HG03432 (cell line): ENCODE measurements around the gene ATE1.
"Not testable (repeated sequence)": the region's sequence is repeated elsewhere in the genome, so short reads cannot be mapped to it uniquely, and the experiment has no call there.

Experiments used
- ATAC-seq: cut with Tn5 transposase; IDR thresholded peaks from one replicate; pipeline ENCODE4 v1.9.1; 2021; ENCODE audit warnings: mild to moderate bottlenecking, moderate library complexity; ENCODE audit not compliant: unreplicated experiment

The ATE1 gene

DNA sequence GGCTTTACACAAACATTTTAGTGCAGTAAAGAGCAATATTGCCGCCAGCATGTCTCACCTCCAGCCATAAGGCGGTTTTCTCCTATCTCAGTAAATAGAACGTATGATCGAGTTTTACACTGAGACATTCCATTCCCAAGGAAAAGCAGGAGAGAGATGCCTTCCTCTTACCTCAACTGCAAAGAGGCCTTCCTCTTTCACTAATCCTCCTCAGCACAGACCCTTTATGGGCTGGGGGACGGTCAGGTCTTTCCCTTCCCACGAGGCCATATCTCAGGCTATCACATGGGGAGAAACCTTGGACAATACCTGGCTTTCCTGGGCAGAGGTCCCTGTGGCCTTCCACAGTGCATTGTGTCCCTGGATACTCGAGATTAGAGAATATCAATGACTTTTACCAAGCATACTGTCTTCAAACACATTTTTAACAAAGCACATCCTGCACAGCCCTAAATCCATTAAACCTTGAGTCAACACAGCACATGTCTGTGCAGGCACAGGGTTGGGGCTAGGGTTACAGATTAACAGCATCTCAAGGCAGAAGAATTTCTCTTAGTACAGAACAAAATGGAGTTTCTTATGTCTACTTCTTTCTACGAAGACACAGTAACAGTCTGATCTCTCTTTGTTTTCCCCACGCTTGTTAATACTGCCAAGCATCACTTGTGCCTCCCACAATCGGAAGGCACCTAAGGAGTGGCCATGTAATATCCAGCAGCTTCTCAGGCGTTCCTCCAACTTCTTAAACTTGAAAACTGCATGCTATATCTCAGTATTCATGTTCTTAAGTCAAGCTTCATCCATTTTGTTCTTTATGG lies 2.6 kb upstream of the ATE1 start:
- not testable (repeated sequence) for ATAC-seq

DNA sequence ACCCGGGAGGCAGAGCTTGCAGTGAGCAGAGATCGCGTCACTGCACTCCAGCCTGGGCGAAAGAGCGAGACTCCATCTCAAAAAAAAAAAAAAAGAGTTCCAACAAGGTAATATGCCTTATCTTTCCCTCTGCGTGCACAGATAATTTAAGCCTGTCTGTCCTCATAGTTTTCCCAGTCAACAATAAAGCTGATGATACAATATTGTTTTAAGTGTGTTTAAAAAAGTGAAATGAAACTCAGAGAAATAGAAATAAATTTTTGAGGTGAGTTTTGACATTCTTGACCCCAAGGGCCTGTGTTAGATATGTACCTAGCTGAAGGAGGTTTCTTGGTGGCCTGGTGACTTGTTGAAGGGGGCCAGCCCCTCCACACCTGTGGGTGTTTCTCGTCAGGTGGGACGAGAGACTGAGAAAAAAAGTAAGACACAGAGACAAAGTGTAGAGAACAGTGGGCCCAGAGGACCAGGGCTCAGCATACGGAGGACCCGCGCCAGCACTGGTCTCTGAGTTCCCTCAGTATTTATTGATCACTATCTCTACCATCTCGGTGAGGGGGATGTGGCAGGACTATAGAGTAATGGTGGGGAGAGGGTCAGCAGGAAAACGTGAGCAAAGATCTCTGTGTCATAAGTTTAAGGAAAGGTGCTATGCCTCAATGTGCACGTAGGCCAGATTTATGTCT lies 1.9 kb upstream of the ATE1 start:
- not testable (repeated sequence) for ATAC-seq

DNA sequence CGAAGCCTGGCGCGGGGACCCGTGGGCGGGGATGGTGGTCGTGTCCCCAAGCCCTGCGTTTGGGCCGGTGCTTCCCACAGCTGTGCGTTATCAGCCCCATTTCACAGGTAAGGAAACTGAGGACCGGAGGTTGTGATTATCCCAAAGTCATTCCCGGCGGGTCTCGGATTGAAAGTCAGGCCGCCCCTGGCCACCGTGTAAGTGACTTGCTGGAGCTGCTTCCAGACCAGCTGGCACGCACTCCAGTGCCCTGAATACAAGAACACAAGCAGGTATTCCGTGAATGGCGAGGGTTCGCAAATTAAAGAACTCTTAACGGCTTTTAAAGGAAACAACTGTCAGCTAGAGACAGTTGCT lies 675 bp upstream of the ATE1 start:
- ATAC-seq: peak; percentile 11

DNA sequence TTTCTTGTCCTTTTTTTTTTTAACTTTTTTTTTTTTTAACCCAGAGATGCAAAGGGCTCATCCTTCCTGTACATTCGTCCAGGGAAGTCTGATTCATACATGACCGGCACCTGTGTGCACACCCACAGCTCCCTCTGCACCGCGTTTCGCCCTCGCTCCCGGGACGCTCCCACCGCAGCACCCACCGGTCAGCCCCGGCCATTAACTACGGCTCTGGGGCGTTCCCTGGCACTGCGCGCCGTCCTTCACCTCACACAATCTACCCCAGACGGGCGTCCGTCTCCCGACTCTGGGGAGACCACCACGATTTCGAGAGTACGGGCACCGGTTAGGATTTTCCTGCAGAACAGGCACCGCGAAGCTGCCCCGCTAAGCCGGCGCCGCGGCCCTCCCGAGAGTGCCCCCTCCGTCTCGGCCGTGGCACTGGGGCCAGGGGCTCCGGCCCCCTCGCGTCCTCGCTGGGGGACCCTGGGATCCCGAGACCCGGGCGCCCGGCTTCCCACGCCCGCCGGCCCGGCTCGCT lies 452 bp downstream of the ATE1 start:
- ATAC-seq: peak; percentile 43

DNA sequence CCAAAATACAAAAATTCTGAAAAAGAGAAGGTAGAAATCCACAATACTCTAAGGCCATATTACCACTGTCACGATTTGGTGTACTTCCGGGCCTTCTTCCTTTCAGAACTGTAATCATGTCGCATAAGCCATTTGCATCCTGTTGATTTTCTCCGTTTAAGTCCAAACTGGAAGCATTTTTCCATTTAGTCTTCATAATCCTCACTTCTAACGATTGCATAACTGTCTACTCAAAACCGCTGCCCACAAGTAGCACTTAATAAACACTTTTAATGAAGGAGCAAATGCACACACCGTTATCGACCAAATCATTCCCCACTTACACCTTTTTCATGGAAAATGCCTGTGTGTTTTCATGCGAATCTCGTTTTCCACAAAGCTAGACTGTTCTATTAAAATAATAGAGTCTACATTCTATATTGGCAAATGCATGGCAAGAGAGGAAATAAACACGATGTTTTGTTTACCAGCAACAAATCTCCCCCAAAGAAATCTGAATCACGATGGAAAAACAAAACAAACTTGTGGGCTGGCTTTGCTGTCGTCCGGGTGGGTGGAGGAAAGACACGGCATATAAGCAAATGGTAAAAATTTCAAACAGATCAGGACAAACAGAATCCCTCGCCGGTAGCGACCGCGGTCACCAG lies 1.0 kb downstream of the ATE1 start:
- peak; percentile 10 for ATAC-seq

DNA sequence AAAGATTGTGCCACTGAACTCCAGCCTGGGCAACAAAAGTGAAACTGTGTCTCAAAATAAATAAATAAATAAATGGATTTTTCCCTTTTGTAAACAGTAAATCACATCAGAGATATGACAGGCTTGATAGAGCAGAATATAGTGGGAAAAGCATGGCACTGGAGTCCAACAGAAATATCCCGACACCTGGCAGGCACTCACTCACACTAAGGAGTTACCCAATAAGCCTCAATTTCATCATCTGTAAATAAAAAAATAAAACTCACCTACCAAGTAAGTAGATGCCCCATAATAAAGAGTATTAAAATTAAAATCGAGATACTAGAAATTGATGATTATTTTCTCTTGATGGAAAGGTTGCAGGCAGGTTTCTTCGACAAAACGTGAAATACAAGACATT lies 1.7 kb downstream of the ATE1 start:
- no peak for ATAC-seq

DNA sequence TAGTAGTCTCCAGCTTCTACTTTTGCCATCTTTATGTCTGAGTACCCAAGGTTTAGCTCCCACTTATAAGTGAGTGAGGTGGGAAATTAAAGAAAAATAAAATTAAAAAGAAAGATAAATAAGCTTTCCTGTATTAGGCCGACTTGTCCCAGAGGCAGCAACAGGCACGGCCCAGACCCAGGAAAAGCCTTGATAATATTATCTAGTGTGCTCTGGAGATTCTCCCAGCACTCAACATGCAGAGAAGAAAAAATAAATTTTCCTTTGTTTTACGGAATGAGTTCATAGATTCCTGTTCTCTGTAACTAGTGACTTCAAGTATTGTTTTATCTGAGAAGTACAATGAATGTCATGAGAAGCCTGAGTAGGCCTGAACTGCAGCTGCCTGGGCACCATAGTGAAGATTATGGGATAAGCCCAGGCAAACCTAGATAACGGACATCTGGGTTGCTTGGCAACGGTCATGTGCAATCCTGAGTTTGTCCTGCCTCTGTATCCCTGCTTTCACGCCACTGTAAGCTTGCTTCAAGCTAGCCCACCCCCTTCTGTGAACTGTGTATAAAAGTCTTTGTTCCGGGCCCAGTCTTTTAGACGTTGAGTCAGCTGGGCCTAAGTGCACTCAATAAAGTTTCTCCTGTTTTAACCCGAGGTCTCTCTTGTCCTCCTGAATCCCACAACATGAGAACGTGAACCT lies 6.4 kb downstream of the ATE1 start:
- no peak for ATAC-seq

DNA sequence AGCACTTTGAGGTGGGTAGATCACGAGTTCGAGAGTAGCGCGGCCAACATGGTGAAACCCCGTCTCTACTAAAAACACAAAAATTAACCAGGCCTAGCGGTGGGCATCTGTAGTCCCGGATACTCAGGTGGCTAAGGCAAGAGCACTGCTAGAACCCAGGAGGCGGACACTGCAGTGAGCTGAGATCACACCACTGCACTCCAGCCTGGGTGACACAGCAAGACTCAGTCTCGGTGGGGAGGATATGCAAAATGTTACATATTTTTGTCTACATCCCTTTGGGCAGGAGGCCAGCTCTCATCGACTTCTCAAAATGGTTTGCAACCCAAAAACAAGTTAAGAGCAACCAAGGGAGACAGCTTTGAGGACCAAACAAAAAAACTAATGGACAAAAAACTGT lies 8.2 kb downstream of the ATE1 start:
- no peak for ATAC-seq

DNA sequence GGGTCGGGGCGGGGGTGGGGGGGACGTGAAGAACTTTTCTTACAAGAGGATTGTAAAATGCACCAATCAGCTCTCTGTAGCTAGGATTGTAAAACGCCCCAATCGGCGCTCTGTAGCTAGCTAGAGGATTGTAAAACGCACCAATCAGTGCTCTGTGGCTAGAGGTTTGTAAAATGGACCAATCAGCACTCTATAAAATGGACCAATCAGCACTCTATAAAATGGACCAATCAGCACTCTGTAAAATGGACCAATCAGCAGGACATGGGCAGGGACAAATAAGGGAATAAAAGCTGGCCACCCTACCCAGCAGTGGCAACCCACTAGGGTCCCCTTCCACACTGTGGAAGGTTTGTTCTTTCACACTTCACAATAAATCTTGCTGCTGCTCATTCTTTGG lies 9.0 kb downstream of the ATE1 start:
- not testable (repeated sequence) for ATAC-seq

DNA sequence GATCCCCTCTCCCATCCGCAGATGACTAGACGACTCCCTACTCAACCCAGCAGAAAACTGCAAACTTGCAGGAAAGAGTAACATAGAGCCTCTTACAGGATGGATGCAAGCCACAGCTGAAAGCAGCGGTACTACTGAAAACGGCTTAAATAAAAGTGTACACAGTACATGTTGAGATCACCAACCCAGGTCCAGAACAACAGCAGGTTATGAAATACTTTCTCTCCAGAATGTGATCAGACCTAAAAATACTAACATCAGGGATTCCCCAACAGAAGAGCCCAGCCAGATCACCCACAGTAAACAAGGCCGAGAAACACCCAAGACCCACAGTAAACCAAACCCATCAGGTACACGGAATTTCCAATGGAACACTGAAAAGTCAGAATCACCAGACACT lies 13.2 kb downstream of the ATE1 start:
- no peak for ATAC-seq

DNA sequence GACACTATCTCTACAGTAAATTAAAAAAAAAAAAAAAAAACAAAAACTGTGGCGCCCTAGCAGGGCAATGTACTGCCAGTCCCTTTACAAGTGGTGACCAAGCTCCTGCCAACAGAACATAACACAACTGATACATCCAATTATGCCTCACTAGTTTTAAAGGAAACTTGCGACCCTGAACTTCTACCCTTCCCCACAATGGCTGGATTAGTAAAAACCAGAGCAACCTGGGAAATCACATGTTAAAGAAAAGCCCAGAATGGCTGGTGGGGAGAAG lies 16.5 kb downstream of the ATE1 start:
- ATAC-seq: no peak

DNA sequence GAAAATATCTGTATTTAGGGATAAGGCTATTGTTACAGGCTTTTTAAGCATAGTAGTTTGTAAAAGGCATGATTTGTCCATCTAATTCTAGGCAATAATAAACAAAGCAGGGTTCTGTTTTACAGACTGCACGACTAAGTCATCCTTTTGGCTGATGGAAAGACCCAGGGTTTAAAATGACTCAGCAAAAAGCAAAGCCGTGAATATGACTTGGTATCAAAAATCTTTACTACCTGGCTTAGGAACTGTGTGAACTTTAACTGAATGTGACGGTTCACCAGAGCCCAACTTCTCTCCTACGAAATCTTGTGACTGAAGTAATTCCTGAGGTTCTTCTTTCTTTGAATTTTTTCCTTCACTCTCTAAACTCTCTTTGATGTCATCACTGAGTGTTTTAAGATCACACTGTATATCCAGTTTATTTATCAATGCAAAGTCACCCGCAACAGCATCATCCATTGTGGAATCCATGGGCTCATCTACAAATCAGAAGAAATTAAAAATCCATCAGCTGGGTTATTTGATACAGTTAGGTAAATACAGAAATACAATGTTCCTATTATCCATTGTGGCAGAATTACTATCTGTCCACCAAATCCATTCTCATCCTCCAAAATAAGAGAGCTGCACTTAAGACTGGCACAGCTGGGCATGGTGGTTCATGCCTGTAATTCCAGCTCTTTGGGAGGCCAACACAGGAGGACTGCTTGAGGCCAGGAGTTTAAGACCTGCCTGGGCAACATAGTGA lies 17.0 kb downstream of the ATE1 start:
- ATAC-seq: peak; percentile 82

DNA sequence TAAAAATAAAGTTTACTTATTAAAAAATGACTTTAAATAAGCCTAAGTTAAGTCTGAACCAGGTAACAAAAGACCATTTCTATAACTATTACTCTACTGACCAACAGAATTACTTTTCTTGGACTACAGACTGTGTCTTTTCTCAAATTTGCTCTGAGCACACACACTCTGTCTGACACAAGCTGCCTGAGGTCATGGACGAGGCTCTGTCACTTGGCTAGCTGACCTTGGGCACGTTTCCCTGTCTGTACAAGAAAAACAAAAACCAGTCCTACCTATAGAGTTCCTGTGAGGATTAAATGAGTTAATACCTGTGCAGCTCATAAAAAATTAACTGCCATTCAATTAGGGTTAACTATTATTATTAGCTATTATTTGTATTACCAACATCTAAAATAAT lies 22.9 kb downstream of the ATE1 start:
- ATAC-seq: no peak

DNA sequence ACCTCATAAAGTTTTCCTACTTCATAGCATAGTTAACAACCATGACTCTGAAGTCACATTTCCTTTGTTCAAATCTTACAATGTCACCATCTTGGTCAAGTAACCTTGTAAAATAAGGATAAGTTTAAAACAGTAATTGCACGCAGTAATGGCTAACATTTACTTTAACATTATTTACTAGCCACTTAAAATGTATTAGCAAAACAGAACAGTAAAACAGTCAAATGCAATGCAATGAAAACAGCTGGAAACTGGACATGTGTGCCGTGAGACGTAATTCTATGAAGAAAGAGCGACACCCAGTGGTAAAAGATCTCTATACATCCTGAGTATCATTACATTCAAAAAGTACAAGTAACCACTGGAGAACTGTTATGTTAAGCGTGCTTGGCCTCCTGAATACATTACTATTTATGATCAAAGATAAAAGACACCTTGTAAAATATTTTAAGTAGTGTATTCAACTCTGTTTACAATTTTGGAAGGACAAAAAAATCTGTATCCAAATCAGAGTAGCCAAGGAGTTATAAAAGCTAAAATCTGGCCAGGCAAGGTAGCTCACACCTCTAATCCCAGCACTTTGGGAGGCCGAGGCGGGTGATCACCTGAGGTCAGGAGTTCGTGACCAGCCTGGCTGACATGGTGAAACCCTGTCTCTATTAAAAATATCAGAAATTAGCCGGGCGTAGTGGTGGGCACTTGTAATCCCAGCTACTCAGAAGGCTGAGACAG lies 27.2 kb downstream of the ATE1 start:
- peak; percentile 94 for ATAC-seq

DNA sequence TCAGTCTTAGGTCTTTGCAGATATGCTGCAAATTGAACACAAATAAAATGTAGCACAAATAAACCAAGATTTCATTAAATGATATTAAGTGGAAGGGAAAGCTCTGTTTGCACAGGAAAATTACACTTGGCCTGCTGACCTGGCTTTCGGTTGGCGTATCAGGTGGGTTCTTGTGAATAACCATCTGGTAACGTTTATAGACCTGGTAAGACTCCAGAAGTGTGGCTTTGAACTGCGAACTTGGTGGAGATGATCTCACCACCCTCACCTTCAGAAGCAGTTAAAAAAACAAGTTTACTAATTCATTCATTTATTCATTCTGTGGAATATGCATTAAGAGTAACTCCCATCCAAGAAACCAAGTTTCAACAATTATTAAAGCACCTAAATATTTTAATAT lies 28.1 kb downstream of the ATE1 start:
- no peak for ATAC-seq

DNA sequence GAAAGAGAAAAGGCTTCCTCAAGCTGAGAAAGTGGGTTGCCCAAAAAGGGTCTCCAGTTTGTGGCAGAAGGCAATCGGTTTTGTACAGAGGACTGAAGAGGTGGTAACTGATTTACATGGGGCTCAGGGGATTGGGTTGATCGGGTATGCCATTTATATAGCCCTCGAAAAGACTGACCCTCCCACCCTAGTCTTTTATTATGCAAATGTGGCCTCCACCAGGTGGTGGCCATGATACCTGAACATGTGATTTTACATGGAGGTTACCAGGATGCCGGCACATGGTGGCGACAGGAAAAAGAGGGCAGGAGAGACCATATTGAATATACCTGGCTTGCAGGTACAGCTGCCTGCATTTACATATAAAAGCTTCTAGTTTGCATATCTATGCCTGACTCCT lies 36.7 kb downstream of the ATE1 start:
- no peak for ATAC-seq

DNA sequence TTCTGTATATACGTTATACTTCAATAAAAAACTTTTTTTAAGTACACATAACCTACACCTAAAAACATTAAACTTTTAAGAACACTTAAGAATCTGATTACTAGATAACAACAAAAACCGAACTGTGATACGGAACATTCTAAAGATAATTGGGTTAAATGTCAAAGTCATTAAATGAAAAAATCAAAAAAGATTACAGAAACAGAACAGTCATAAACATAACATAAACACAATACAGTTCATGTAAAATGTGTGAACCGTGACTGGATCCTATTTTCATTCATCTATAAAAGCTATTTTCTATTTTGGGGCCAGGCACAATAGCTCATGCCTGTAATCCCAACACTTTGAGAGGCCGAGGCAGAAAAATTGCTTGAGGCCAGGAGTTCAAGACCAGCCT lies 38.6 kb downstream of the ATE1 start:
- ATAC-seq: no peak

DNA sequence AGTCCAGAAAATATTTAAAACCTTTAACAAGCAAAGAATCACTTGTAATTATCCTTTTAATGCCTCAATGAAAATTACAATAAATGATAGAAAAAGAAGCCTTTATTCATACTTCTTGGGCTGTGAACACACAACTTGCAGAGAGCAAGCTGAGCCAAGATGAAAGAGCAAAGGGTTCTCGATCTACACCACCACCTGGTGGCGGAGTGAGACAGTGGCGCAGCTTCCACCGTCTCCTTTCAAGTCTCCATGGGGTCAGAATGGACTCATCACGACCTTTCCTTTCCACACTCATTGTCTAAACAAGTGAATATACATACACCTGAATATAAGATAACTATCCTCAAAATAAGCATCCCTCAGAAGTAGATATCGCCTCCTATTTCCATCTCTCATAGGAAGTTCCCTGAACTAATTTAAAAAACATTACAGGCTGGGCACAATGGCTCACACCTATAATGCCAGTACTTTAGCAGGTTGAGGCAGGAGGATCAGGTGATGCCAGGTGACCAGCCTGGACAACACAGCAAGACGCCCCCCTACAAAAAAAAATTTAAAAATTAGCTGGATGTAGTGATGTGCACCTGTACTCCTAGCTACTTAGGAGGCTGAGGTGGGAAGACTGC lies 40.7 kb downstream of the ATE1 start:
- no peak for ATAC-seq

DNA sequence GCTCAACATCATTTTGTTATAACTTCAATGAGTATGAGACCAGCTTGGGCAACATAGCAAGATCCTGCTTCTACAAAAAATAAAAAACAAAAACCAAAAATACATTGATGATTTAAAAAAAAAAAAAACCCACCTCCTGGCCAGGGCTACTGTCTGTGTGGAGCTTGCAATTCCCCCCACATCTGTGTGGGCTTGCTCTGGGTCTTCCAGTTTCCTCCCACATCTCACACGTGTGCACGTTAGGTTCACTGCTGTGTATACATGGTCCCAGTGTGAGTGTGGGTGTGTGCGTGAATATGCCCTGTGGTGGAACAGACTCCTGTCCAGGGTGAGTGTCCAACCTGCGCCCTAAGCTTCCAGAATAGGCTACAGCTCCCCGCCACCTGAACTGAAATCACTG lies 41.6 kb downstream of the ATE1 start:
- ATAC-seq: no peak

DNA sequence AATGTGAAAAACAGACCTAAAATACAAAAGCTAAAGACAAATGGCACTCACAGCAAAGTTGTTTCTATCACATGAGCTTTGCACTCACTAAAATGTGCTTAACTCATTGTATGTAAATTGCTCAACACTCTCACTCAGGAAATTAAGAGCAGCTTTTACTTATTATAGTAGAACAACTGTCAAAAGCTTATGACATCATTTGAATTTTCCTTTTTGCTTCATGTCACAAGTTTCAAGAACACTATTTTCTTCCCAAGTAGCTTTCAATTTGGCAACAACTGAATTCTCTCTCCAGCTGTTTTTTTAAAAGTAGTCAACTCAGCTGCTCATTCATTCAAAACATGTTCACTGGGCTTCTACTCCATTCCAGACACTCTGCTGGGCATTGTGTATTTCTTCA lies 46.9 kb downstream of the ATE1 start:
- ATAC-seq: no peak
